Measurements from ENCODE around the gene ACAT2.

Gene ACAT2

DNA sequence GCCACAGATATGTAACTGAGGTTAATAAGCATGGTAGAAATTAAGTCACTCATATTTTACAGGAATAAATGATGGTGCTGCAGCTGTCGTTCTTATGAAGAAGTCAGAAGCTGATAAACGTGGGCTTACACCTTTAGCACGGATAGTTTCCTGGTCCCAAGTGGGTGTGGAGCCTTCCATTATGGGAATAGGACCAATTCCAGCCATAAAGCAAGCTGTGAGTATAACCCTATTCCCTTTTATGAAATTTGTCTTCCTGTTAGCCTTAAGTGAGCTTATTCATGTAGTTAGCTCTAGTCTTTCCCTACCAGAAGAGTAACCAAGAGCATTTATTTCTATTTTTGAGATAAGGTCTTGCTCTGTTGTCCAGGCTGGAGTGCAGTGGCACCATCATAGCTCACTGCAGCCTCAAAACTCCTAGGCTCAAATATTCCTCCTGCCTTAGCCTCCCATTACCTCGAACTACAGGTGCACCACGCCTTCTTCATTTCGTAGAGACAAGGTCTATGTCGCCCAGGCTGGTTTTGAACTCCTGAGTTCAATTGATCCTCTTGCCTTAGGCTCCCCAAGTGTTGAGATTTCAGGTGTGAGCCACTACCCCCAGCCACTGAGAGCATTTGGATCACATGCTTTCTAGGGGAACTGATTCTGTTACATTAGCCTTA is 15.5 kb downstream of the ACAT2 start:
- no peak; the same call in 2 of the 3 replicates for ATAC-seq
- TF ChIP-seq ZNF70 (CRISPR knock-in tag; IDR thresholded peaks at IDR 0.05): no peak

GRCh38 chr6:159778131-159778530 is 16.3 kb downstream of the ACAT2 start:
- TF ChIP-seq ZNF565 (CRISPR knock-in tag; conservative IDR thresholded peaks at IDR 0.05; ENCODE audit: low read depth): no peak
- TF ChIP-seq OSR1 (CRISPR knock-in tag; IDR thresholded peaks at IDR 0.05): no peak
- TF ChIP-seq TOX (CRISPR knock-in tag; IDR thresholded peaks at IDR 0.05; ENCODE audit: borderline replicate concordance): no peak
- no peak for TF ChIP-seq GLIS3 (CRISPR knock-in tag; IDR thresholded peaks at IDR 0.05)
- TF ChIP-seq ISL1 (CRISPR knock-in tag; IDR thresholded peaks at IDR 0.05): no peak
- no peak for TF ChIP-seq ZNF70 (CRISPR knock-in tag; IDR thresholded peaks at IDR 0.05)
- TF ChIP-seq, protein P1, sequence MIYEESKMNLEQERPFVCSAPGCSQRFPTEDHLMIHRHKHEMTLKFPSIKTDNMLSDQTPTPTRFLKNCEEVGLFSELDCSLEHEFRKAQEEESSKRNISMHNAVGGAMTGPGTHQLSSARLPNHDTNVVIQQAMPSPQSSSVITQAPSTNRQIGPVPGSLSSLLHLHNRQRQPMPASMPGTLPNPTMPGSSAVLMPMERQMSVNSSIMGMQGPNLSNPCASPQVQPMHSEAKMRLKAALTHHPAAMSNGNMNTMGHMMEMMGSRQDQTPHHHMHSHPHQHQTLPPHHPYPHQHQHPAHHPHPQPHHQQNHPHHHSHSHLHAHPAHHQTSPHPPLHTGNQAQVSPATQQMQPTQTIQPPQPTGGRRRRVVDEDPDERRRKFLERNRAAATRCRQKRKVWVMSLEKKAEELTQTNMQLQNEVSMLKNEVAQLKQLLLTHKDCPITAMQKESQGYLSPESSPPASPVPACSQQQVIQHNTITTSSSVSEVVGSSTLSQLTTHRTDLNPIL (CRISPR knock-in tag; IDR thresholded peaks at IDR 0.05; ENCODE audit: low read depth): no peak
- TF ChIP-seq SNAI2 (CRISPR knock-in tag; IDR thresholded peaks at IDR 0.05): no peak
- TF ChIP-seq TCF4 (CRISPR knock-in tag; IDR thresholded peaks at IDR 0.05; ENCODE audit: borderline replicate concordance): no peak
- TF ChIP-seq, protein P2, sequence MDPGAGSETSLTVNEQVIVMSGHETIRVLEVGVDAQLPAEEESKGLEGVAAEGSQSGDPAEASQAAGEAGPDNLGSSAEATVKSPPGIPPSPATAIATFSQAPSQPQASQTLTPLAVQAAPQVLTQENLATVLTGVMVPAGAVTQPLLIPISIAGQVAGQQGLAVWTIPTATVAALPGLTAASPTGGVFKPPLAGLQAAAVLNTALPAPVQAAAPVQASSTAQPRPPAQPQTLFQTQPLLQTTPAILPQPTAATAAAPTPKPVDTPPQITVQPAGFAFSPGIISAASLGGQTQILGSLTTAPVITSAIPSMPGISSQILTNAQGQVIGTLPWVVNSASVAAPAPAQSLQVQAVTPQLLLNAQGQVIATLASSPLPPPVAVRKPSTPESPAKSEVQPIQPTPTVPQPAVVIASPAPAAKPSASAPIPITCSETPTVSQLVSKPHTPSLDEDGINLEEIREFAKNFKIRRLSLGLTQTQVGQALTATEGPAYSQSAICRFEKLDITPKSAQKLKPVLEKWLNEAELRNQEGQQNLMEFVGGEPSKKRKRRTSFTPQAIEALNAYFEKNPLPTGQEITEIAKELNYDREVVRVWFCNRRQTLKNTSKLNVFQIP (CRISPR knock-in tag; IDR thresholded peaks at IDR 0.05; ENCODE audit: borderline replicate concordance, low read depth): no peak
- TF ChIP-seq ZFP3 (CRISPR knock-in tag; IDR thresholded peaks at IDR 0.05): no peak
- no peak for TF ChIP-seq ZC3H10 (CRISPR knock-in tag; IDR thresholded peaks at IDR 0.05)
- TF ChIP-seq BACH2 (CRISPR knock-in tag; IDR thresholded peaks at IDR 0.05; ENCODE audit: borderline replicate concordance): no peak
- no peak for TF ChIP-seq CSDC2 (CRISPR knock-in tag; IDR thresholded peaks at IDR 0.05)
- TF ChIP-seq ESRRG (CRISPR knock-in tag; IDR thresholded peaks at IDR 0.05): no peak
- no peak for TF ChIP-seq ZNF8 (CRISPR knock-in tag; IDR thresholded peaks at IDR 0.05)
- no peak for ATAC-seq

DNA sequence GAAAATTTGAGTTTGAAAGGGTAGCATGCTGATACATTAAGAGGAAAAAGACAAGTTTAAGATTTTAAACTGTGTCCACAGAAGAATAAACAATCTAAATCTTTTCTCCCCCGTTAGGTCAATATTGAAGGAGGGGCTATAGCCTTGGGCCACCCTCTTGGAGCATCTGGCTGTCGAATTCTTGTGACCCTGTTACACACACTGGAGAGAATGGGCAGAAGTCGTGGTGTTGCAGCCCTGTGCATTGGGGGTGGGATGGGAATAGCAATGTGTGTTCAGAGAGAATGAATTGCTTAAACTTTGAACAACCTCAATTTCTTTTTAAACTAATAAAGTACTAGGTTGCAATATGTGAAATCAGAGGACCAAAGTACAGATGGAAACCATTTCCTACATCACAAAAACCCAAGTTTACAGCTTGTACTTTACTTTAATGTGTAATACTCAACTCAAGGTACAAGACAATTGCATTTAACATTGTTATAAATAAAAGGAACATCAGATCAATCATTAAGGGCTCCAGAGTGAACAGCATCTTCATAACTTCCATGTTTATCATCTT is 16.8 kb downstream of the ACAT2 start:
- TF ChIP-seq, protein P3, sequence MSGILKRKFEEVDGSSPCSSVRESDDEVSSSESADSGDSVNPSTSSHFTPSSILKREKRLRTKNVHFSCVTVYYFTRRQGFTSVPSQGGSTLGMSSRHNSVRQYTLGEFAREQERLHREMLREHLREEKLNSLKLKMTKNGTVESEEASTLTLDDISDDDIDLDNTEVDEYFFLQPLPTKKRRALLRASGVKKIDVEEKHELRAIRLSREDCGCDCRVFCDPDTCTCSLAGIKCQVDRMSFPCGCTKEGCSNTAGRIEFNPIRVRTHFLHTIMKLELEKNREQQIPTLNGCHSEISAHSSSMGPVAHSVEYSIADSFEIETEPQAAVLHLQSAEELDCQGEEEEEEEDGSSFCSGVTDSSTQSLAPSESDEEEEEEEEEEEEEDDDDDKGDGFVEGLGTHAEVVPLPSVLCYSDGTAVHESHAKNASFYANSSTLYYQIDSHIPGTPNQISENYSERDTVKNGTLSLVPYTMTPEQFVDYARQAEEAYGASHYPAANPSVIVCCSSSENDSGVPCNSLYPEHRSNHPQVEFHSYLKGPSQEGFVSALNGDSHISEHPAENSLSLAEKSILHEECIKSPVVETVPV (CRISPR knock-in tag; IDR thresholded peaks at IDR 0.05): no peak
- TF ChIP-seq TCF4 (CRISPR knock-in tag; IDR thresholded peaks at IDR 0.05; ENCODE audit: borderline replicate concordance) (no peak), BACH2 (CRISPR knock-in tag; IDR thresholded peaks at IDR 0.05; ENCODE audit: borderline replicate concordance) (no peak), ESRRG (CRISPR knock-in tag; IDR thresholded peaks at IDR 0.05) (no peak), OSR1 (CRISPR knock-in tag; IDR thresholded peaks at IDR 0.05) (no peak), TOX (CRISPR knock-in tag; IDR thresholded peaks at IDR 0.05; ENCODE audit: borderline replicate concordance) (no peak), ZNF70 (CRISPR knock-in tag; IDR thresholded peaks at IDR 0.05) (no peak), ZNF8 (CRISPR knock-in tag; IDR thresholded peaks at IDR 0.05) (no peak), SNAI2 (CRISPR knock-in tag; IDR thresholded peaks at IDR 0.05) (no peak), RARB (CRISPR knock-in tag; IDR thresholded peaks at IDR 0.05) (no peak)
- ATAC-seq: no peak

- ATAC-seq: no peak
- TF ChIP-seq CSDC2 (CRISPR knock-in tag; IDR thresholded peaks at IDR 0.05) (no peak), ARNTL (CRISPR knock-in tag; IDR thresholded peaks at IDR 0.05; ENCODE audit: borderline replicate concordance, low read depth) (no peak), RARB (CRISPR knock-in tag; IDR thresholded peaks at IDR 0.05) (no peak), ZFP3 (CRISPR knock-in tag; IDR thresholded peaks at IDR 0.05) (no peak)
- TF ChIP-seq, protein P2 (CRISPR knock-in tag; IDR thresholded peaks at IDR 0.05; ENCODE audit: borderline replicate concordance, low read depth): no peak
Measured at GRCh38 chr6:159788276-159788675, 26.4 kb downstream of the ACAT2 start.
